K562 (cell line): ENCODE results near the gene ADAMTS10.

ENCODE experiments used
- CTCF ChIP-seq, 3 experiments: IDR thresholded peaks in 2 of 3; conservative IDR thresholded peaks in 1 of 3; 2 replicates each; pipeline ENCODE4 v1.5.1; 2011 to 2012; ENCODE audit warnings: low read length in 3 of 3, mild to moderate bottlenecking in 3 of 3, control low read depth in 2 of 3, improper control_type of control experiment in 1 of 3, inconsistent platforms in 1 of 3, low read depth in 1 of 3, mixed read lengths in 1 of 3, moderate library complexity in 1 of 3; ENCODE audit not compliant: insufficient read depth in 2 of 3
- PML ChIP-seq: IDR thresholded peaks from 2 replicates; pipeline ENCODE4 v1.6.1; 2012; ENCODE audit warnings: low read length, inconsistent platforms
- ZNF324 ChIP-seq: fragments of 250-450 bp; sonication (Bioruptor Pico); IDR thresholded peaks from 2 replicates; pipeline ENCODE4 v1.4.0; 2020; ENCODE audit warnings: mild to moderate bottlenecking

GRCh38 chr19:8539621-8540149 is 70.8 kb downstream of the ADAMTS10 start:
- TF ChIP-seq PML (no peak), CTCF (IDR thresholded peaks at IDR 0.05 in 2 of 3, conservative IDR thresholded peaks at IDR 0.05 in 1 of 3; ENCODE audit: insufficient read depth in 2 of 3, low read depth in 1 of 3, low read length in 3 of 3) (no peak), ZNF324 (CRISPR knock-in tag) (no peak)
